H1 (cell line): ENCODE results near the gene ALG14. TPM values are rescaled to one million over a fixed set of nuclear protein-coding genes. Genes with fewer than 3 reads are reported as not detected.

Experiments used
- CHD1 ChIP-seq: IDR thresholded peaks from 2 replicates; pipeline ENCODE4 v1.6.1; 2012; ENCODE audit warnings: low read depth, low read length, improper control_type of control experiment
- CHD7 ChIP-seq: fragments of 300-600 bp; sonication (generic); IDR thresholded peaks from 2 replicates; pipeline ENCODE4 v1.7.1; 2012; ENCODE audit warnings: low read length, moderate library complexity, mild to moderate bottlenecking, inconsistent platforms; ENCODE audit not compliant: insufficient replicate concordance
- GABPA ChIP-seq: IDR thresholded peaks from 2 replicates; pipeline ENCODE4 v1.6.1; 2011; ENCODE audit warnings: mild to moderate bottlenecking, low read length, moderate library complexity, borderline replicate concordance; ENCODE audit not compliant: insufficient read depth
- RFX5 ChIP-seq: IDR thresholded peaks from 2 replicates; pipeline ENCODE4 v1.6.1; 2011; ENCODE audit warnings: low read depth, low read length, improper control_type of control experiment, borderline replicate concordance
- RXRA ChIP-seq: IDR thresholded peaks from 2 replicates; pipeline ENCODE4 v1.6.1; 2011; ENCODE audit warnings: low read depth, mild to moderate bottlenecking, low read length, moderate library complexity; ENCODE audit not compliant: insufficient read depth
- polyA plus RNA-seq, 7 experiments: library from polyadenylated mRNA; depleted of rRNA in 3 of 7; stranded (reverse) in 5 of 7; unstranded in 2 of 7; fragments of >200 nt in 5 of 7; fragments of 200-250 nt in 2 of 7; gene quantifications; 1 replicate in 5 of 7; 2 replicates in 1 of 7; 4 replicates in 1 of 7; pipeline versions ENCODE4 v1.2.1 to v1.2.3, GENCODE V29; 2011 to 2013; ENCODE audit warnings: missing spikeins in 2 of 7, mixed read lengths in 2 of 7
- total RNA-seq: library from RNA; stranded (reverse); fragmentation: NEBNext Ultra II Directional; extraction: Animal tissue kit (Norgen Biotek cat#: 25700); gene quantifications from 2 replicates; pipeline ENCODE4 v1.2.1, GENCODE V29; 2021

Gene ALG14
- total and polyA plus RNA-seq, 2 of the 8 experiments (the other 6 are each of a cell fraction or from before 2014, with no cell fraction given) = 0.95 to 1.3 TPM

GRCh38 chr1:95113684-95114083 is 40.9 kb upstream of the ALG14 start (continued):
- no peak for TF ChIP-seq CHD7
- TF ChIP-seq CHD1 = no peak
- no peak for TF ChIP-seq RFX5
- no peak for TF ChIP-seq GABPA
- no peak for TF ChIP-seq RXRA
